ENCODE results near the gene NKAIN1. TPM values are rescaled to one million over a fixed set of nuclear protein-coding genes. Genes with fewer than 3 reads are reported as not detected.

NKAIN1 gene
- total and polyA plus RNA-seq, 9 donors, result 1.1 to 2.6 (median 1.8) TPM

DNA sequence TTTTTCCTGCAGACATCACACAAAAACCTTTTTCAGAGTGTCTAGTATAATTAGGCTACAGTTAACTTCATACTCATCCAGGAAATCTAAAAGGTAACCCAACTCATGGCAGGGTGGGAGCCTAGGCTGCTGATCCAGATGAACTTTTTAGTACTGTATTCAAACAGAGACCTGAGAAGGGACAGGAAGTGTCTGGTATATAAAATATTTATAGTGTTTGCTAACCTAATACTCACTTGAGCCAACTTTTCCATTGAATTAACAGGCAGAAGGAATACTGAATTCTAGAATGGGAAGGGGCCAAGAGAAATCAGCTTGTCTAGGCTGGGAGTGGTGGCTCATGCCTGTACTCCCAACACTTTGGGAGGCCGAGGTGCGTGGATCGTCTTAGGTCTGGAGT, 22.2 kb upstream of the NKAIN1 start:
- Histone ChIP-seq H3K27ac (ENCODE audit: low read length) (no peak overlapping the region), H3K9me3 (replicated peaks; ENCODE audit: control insufficient read depth, low read depth, low read length) (no peaks in the 10 kb centered on the region), H3K4me3 (ENCODE audit: low read length) (no peak overlapping the region), H3K36me3 (ENCODE audit: control insufficient read depth, insufficient read depth, low read length) (peaks cover 57% of the 10 kb centered on the region), H3K27me3 (ENCODE audit: control insufficient read depth, insufficient read depth, low read length) (no peaks in the 10 kb centered on the region), H3K4me1 (ENCODE audit: control insufficient read depth, insufficient read depth, low read length) (no peaks in the 10 kb centered on the region)
- no peak for DNase-seq
- WGBS (ENCODE audit: insufficient coverage), result no CpG with 5 or more reads among the region's 3 CpGs

DNA sequence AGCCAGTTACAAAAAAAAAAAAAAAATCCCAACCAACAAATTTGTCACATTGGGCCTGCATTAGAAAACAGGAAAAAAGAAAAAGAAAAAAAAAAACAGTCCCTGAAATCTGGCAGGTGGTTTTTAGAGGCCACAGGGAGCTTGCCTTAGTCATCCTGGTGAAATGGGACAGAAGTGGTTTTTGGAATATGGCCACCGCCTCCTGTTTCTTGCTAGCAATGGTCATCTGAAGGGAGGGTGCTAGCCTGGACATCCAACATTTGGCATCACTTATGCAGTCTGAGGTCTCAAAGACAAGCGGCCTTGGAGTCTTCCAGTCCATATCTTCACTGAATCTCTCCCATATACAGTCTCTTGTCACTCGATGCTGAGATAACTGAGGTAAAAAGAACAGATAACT, 20.1 kb upstream of the NKAIN1 start:
- no peak for DNase-seq
- H3K27me3 ChIP-seq (ENCODE audit: control insufficient read depth, insufficient read depth, low read length), result no peaks in the 10 kb centered on the region

DNA sequence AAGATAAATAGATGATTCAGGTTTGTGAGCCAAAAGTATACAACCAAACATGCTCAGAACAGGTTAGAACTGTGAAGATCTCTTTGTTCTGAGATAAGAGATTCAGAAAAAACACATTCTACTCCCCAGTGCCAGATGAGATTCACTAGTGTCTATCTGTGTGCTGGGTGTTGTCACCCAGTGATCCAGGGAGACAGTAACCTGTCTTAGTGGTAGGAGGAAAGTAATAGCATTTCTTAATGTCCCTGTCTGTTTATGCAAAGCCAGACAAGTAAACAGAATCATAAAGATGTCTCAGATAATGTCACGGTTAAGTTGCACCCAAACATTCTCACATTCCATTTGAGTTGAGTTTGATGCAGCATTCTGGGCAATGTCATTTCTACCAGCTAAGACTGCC, 18.9 kb upstream of the NKAIN1 start:
- no peak for DNase-seq
- Histone ChIP-seq H3K4me1 (ENCODE audit: control insufficient read depth, insufficient read depth, low read length) (no peaks in the 10 kb centered on the region), H3K27me3 (ENCODE audit: control insufficient read depth, insufficient read depth, low read length) (no peaks in the 10 kb centered on the region), H3K36me3 (ENCODE audit: control insufficient read depth, insufficient read depth, low read length) (peaks cover 38% of the 10 kb centered on the region), H3K4me3 (ENCODE audit: low read length) (no peak overlapping the region), H3K27ac (ENCODE audit: low read length) (no peak overlapping the region), H3K9me3 (replicated peaks; ENCODE audit: control insufficient read depth, low read depth, low read length) (no peaks in the 10 kb centered on the region)
- WGBS (ENCODE audit: insufficient coverage), result 83% methylated on average over 1 of the region's 1 CpG

More for the DNA sequence above, 20.1 kb upstream of the NKAIN1 start:
- no peak overlapping the region for H3K4me3 ChIP-seq (ENCODE audit: low read length)
- H3K36me3 ChIP-seq (ENCODE audit: control insufficient read depth, insufficient read depth, low read length), result peaks cover 44% of the 10 kb centered on the region
- no peaks in the 10 kb centered on the region for H3K9me3 ChIP-seq (replicated peaks; ENCODE audit: control insufficient read depth, low read depth, low read length)
- no CpG with 5 or more reads among the region's 3 CpGs for WGBS (ENCODE audit: insufficient coverage)
- no peaks in the 10 kb centered on the region for H3K4me1 ChIP-seq (ENCODE audit: control insufficient read depth, insufficient read depth, low read length)
- H3K27ac ChIP-seq (ENCODE audit: low read length), result no peak overlapping the region

DNA sequence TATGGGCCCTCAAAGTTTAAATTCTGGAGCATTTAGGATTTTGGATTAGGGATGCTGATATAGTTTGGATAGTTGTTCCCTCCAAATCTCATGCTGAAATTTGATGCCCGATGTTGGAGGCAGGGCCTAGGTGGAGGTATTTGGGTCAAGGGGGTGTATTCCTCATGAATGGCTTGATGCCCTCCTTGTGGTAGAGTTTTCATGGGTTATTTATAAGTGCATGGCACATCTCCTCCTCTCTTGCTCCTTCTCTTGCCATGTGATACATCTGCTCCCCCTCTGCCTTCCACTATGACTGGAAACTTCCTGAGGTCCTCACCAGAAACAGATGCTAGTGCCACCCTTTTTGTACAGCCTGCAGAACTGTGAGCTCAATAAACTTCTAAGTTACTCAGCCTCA, 17.5 kb upstream of the NKAIN1 start:
- no peak for DNase-seq
- Histone ChIP-seq H3K9me3 (replicated peaks; ENCODE audit: control insufficient read depth, low read depth, low read length) (no peaks in the 10 kb centered on the region), H3K4me3 (ENCODE audit: low read length) (no peak overlapping the region), H3K36me3 (ENCODE audit: control insufficient read depth, insufficient read depth, low read length) (peaks cover 35% of the 10 kb centered on the region), H3K4me1 (ENCODE audit: control insufficient read depth, insufficient read depth, low read length) (no peaks in the 10 kb centered on the region), H3K27me3 (ENCODE audit: control insufficient read depth, insufficient read depth, low read length) (no peaks in the 10 kb centered on the region), H3K27ac (ENCODE audit: low read length) (no peak overlapping the region)
- WGBS (ENCODE audit: insufficient coverage), result no CpG with 5 or more reads among the region's 1 CpG

DNA sequence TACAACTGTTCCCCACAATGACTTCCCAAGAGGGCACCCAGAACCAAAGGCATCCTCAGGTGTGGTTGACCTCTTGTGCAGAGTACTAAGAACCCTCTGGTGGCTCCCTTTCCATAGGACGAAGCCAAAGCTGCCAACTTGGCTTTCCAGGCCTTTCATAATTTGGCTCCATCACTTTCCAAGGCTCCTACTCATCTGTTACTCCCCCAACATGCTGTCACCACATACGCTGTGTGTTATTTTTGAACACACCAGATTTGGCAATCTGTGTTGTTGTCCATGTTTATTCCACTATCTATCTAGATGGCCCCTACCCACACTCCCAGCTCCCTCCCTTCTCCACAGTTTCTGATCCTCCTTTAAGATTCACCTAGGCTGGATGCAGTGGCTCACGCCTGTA, 10.2 kb upstream of the NKAIN1 start:
- Histone ChIP-seq H3K4me1 (ENCODE audit: control insufficient read depth, insufficient read depth, low read length) (no peaks in the 10 kb centered on the region), H3K9me3 (replicated peaks; ENCODE audit: control insufficient read depth, low read depth, low read length) (no peaks in the 10 kb centered on the region), H3K4me3 (ENCODE audit: low read length) (no peak overlapping the region), H3K36me3 (ENCODE audit: control insufficient read depth, insufficient read depth, low read length) (no peaks in the 10 kb centered on the region), H3K27ac (ENCODE audit: low read length) (no peak overlapping the region), H3K27me3 (ENCODE audit: control insufficient read depth, insufficient read depth, low read length) (no peaks in the 10 kb centered on the region)
- no peak for DNase-seq
- WGBS (ENCODE audit: insufficient coverage), result 71% methylated on average over 2 of the region's 3 CpGs

DNA sequence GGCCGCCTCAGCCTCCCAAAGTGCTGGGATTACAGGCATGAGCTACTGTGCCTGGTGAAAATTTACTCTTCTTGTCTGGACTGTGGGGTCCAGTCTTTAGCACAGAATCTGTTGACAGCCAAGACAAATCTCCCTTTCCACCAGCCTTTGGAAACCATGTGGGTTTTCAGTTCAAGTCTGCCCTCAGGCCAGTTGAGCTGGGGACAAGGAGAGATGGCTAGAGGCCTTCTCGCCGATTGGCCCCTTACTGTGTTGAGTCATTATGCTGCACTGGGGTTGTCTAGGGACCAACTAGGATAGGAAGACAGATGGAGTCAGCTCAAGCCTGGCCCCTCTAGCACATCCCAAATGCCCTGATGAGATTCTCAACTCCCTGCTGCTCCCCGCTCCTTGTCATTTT, 8.6 kb upstream of the NKAIN1 start:
- 83% methylated on average over 3 of the region's 4 CpGs for WGBS (ENCODE audit: insufficient coverage)
- no peaks in the 10 kb centered on the region for H3K9me3 ChIP-seq (replicated peaks; ENCODE audit: control insufficient read depth, low read depth, low read length)
- H3K27me3 ChIP-seq (ENCODE audit: control insufficient read depth, insufficient read depth, low read length), result no peaks in the 10 kb centered on the region
- no peaks in the 10 kb centered on the region for H3K4me1 ChIP-seq (ENCODE audit: control insufficient read depth, insufficient read depth, low read length)
- no peak for DNase-seq
- no peak overlapping the region for H3K4me3 ChIP-seq (ENCODE audit: low read length)
- no peaks in the 10 kb centered on the region for H3K36me3 ChIP-seq (ENCODE audit: control insufficient read depth, insufficient read depth, low read length)
- H3K27ac ChIP-seq (ENCODE audit: low read length), result no peak overlapping the region

DNA sequence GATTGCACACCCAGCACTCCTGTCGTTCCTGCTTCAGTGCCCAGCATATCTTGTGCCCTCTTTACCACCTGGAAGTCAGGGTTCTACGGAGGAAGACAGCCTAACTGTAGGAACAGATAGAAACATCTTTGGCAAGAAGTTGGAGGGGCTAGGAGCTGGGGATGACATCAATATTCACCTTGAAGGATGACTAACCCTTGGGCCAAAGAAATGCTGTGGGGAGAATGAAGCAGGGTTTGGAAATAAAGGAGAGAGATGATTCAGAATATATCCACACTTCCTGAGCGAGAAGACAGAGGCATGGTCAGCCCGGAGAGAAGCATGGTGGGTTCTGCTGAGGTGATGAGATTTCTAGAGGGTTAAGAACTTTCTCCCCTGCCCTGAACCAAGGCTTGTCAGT, 4.6 kb upstream of the NKAIN1 start:
- H3K4me3 ChIP-seq (ENCODE audit: low read length), result no peak overlapping the region
- H3K36me3 ChIP-seq (ENCODE audit: control insufficient read depth, insufficient read depth, low read length), result no peaks in the 10 kb centered on the region
- H3K27ac ChIP-seq (ENCODE audit: low read length), result no peak overlapping the region
- H3K27me3 ChIP-seq (ENCODE audit: control insufficient read depth, insufficient read depth, low read length), result peaks cover 22% of the 10 kb centered on the region
- WGBS (ENCODE audit: insufficient coverage), result 56% methylated on average over 3 of the region's 4 CpGs
- no peaks in the 10 kb centered on the region for H3K9me3 ChIP-seq (replicated peaks; ENCODE audit: control insufficient read depth, low read depth, low read length)
- no peak for DNase-seq
- H3K4me1 ChIP-seq (ENCODE audit: control insufficient read depth, insufficient read depth, low read length), result peaks cover 3% of the 10 kb centered on the region

DNA sequence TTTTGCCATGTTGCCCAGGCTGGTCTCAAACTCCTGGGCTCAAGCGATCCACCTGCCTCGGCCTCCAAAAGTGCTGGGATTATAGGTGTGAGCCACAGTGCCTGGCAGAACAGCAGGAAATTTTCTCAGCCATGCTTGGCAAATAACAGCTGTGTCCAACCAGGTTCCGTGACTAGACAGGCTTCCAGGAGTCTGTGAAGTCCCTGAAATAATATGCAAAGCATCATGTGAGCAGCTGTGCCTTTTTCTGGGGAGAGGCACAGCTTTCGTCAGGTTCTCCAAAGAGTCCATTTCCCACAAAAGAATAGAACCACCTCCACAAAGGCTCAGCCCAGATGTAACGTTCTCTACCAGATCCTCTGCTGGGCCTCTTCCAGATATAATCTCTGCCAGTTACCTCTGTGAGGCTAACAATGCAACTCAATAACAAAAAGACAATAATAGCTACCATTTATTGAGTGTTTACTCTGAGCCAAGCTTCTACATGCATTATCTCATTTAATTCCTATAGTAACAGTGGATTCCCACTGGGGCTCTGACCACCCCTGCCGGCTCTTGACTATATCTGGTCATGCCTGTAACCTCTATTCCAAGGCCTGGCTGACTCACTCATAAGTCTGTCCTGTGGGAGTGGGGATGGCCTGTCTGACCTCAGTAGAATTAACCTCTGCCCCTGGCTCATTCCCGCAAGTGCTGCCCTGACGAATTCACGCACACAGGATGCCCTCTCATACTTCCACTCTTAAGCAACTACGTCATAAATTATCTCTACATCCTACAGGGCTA, 4.0 kb upstream of the NKAIN1 start:
- peaks cover 7% of the 10 kb centered on the region for H3K4me1 ChIP-seq (ENCODE audit: control insufficient read depth, insufficient read depth, low read length)

DNA sequence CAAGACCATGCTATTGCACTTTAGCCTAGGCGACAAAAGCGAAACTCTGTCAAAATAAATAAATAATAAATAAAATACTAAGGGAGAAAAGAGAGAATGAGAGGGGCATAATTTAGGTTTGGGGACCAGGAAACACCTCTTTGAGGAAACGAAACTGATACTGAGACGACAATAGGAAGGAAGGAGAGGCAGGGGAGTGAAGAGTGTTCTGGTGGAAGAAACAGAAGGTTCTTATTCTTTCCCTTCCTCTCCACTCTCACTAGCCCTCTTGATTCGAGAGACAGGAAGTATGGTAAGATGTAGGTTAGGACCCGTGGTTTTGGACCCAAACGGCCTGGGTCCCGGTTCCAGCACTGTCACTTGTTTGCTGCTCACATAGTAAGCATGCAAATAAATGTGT, 1.6 kb upstream of the NKAIN1 start:
- H3K4me3 ChIP-seq (ENCODE audit: low read length), result no peak overlapping the region
- WGBS (ENCODE audit: insufficient coverage), result 82% methylated on average over 2 of the region's 8 CpGs
- peaks cover 9% of the 10 kb centered on the region for H3K4me1 ChIP-seq (ENCODE audit: control insufficient read depth, insufficient read depth, low read length)
- no peaks in the 10 kb centered on the region for H3K36me3 ChIP-seq (ENCODE audit: control insufficient read depth, insufficient read depth, low read length)
- H3K9me3 ChIP-seq (replicated peaks; ENCODE audit: control insufficient read depth, low read depth, low read length), result no peaks in the 10 kb centered on the region
- peaks cover 43% of the 10 kb centered on the region for H3K27me3 ChIP-seq (ENCODE audit: control insufficient read depth, insufficient read depth, low read length)
- DNase-seq, result no peak
- no peak overlapping the region for H3K27ac ChIP-seq (ENCODE audit: low read length)

More for the DNA sequence above, 4.0 kb upstream of the NKAIN1 start:
- Histone ChIP-seq H3K4me3 (ENCODE audit: low read length) (no peak overlapping the region), H3K27me3 (ENCODE audit: control insufficient read depth, insufficient read depth, low read length) (peaks cover 27% of the 10 kb centered on the region), H3K27ac (ENCODE audit: low read length) (no peak overlapping the region), H3K36me3 (ENCODE audit: control insufficient read depth, insufficient read depth, low read length) (no peaks in the 10 kb centered on the region), H3K9me3 (replicated peaks; ENCODE audit: control insufficient read depth, low read depth, low read length) (no peaks in the 10 kb centered on the region)
- no peak for DNase-seq
- WGBS (ENCODE audit: insufficient coverage), result 40% methylated on average over 9 of the region's 10 CpGs

DNA sequence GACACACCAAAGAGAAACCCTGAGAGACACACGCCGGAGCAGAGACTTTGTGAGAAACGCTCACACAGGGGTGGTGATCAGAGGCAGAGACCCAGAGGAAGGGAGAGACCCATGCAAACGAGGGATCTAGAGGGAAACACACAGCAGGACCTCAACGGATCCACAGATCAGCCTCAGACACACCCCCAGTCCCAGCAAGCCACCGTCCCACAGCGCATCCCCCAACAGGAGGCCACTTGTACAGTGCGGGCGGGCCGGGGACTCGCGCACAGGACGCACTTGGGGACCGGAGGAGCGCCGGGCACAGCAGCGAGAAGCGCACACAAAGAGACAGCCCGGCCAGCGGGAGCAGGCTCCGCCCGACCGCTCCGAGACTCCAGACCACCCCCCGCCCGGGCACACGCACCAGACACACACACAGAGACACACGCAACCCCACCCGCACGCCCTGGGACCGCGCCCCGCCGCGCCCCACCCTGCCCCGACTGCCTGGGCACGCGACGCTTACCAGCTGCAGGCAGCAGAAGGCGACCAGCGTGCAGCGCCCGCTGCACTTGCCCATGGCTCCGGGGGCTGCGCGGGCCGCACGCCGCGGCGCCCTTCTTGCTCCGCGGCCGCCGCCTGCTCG, 587 bp downstream of the NKAIN1 start:
- H3K27ac ChIP-seq (ENCODE audit: low read length), result no peak overlapping the region
- peak; percentile 23 for DNase-seq

More for the DNA sequence above, 587 bp downstream of the NKAIN1 start:
- Histone ChIP-seq H3K4me3 (ENCODE audit: low read length) (peak overlapping the region; percentile 33), H3K9me3 (replicated peaks; ENCODE audit: control insufficient read depth, low read depth, low read length) (no peaks in the 10 kb centered on the region), H3K27me3 (ENCODE audit: control insufficient read depth, insufficient read depth, low read length) (peaks cover 52% of the 10 kb centered on the region), H3K4me1 (ENCODE audit: control insufficient read depth, insufficient read depth, low read length) (peaks cover 9% of the 10 kb centered on the region), H3K36me3 (ENCODE audit: control insufficient read depth, insufficient read depth, low read length) (no peaks in the 10 kb centered on the region)
- 1% methylated on average over 52 of the region's 56 CpGs for WGBS (ENCODE audit: insufficient coverage)
